Left lung (tissue), 10 donors: ENCODE data around the gene HGF. TPM values are rescaled to one million over a fixed set of nuclear protein-coding genes. Genes with fewer than 3 reads are reported as not detected.
A peak's percentile ranks its signal among the peaks of the same experiment; 100 is the strongest.
"Not testable (repeated sequence)": the region's sequence is repeated elsewhere in the genome, so short reads cannot be mapped to it uniquely, and the experiment has no call there.

Experiments
- ATAC-seq: fragments of 200-7000 bp; cut with Tn5 transposase; one replicate; pipeline ENCODE4 v1.9.1; 2020; ENCODE audit warnings: moderate library complexity
- DNase-seq, 4 donors: peaks; one replicate each; pipeline ENCODE4 v3.0.0-alpha.2; 2013 to 2020
- H3K27ac ChIP-seq, 2 donors: fragments of 200-600 bp; sonication (generic) in 1 of 2; one replicate each; pipeline versions ENCODE4 v1.5.0 to v1.8.0; 2020 to 2021
- H3K27me3 ChIP-seq, 2 donors: fragments of 200-600 bp; sonication (generic) in 1 of 2; one replicate each; pipeline versions ENCODE4 v1.5.0 to v1.8.0; 2020 to 2021
- H3K36me3 ChIP-seq, 2 donors: fragments of 200-600 bp; sonication (generic) in 1 of 2; one replicate each; pipeline versions ENCODE4 v1.5.0 to v1.8.0; 2020 to 2021
- H3K4me1 ChIP-seq, 2 donors: fragments of 200-600 bp; one replicate each; pipeline ENCODE4 v1.8.0; 2021
- H3K4me3 ChIP-seq, 2 donors: fragments of 200-600 bp; sonication (generic) in 1 of 2; one replicate each; pipeline versions ENCODE4 v1.5.0 to v1.8.0; 2020 to 2021; ENCODE audit warnings: mild to moderate bottlenecking in 1 of 2
- H3K9me3 ChIP-seq, 2 donors: fragments of 200-600 bp; sonication (generic) in 1 of 2; one replicate each; pipeline versions ENCODE4 v1.5.0 to v1.8.0; 2020 to 2021
- intact Hi-C, 2 donors: fragments of 100-400 bp; cut with DNase I; formaldehyde crosslinking; loops; one replicate each; pipeline versions ENCODE4 v1.11.2 to v1.14.2; 2022
- polyA plus RNA-seq, 6 donors: library from polyadenylated mRNA; unstranded; fragments of 120-200 nt; gene quantifications; one replicate each; pipeline ENCODE4 v1.2.1, GENCODE V29; 2013; ENCODE audit not compliant: insufficient read length in 6 of 6
- total RNA-seq, 2 donors: library from RNA; stranded (reverse); fragmentation: NEBNext Ultra II Directional; extraction: Animal tissue kit (Norgen Biotek cat#: 25700); gene quantifications; one replicate each; pipeline ENCODE4 v1.2.1, GENCODE V29; 2021
- TF ChIP-seq, protein P1 (sequence below), 2 donors: fragments of 200-600 bp; sonication (generic) in 1 of 2; IDR thresholded peaks; one replicate each; pipeline versions ENCODE4 v1.5.0 to v1.8.0; 2021; ENCODE audit warnings: antibody characterized with exemption in 2 of 2
- donor health status: DM: no; HTN: yes; CAD: no.
- donor health status: DM: no; HTN: no; CAD: no.

Gene HGF
- total and polyA plus RNA-seq, 8 donors = 21.0 to 42.0 (median 29.1) TPM

DNA sequence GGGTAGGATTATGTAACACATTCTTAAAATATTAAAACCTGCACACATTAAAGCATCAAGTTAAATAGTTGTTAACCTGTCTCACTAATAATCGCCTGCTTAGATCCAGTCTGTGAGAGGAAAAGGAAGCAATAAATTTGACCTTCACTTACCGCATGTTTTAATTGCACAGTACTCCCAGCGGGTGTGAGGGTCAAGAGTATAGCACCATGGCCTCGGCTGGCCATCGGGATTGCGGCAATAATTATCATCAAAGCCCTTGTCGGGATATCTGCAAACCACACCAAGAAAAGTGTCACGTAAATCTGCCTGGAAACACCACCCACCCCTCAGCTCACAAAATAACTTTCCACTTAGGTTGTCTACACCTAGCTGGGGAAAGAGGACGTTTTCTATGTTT lies 26.6 kb downstream of the HGF start:
- TF ChIP-seq, protein P1, sequence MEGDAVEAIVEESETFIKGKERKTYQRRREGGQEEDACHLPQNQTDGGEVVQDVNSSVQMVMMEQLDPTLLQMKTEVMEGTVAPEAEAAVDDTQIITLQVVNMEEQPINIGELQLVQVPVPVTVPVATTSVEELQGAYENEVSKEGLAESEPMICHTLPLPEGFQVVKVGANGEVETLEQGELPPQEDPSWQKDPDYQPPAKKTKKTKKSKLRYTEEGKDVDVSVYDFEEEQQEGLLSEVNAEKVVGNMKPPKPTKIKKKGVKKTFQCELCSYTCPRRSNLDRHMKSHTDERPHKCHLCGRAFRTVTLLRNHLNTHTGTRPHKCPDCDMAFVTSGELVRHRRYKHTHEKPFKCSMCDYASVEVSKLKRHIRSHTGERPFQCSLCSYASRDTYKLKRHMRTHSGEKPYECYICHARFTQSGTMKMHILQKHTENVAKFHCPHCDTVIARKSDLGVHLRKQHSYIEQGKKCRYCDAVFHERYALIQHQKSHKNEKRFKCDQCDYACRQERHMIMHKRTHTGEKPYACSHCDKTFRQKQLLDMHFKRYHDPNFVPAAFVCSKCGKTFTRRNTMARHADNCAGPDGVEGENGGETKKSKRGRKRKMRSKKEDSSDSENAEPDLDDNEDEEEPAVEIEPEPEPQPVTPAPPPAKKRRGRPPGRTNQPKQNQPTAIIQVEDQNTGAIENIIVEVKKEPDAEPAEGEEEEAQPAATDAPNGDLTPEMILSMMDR (IDR thresholded peaks at IDR 0.05) = no peak
- Histone ChIP-seq H3K4me1 (no peaks in the 10 kb centered on the region), H3K27me3 (no peaks in the 10 kb centered on the region), H3K27ac (no peak overlapping the region), H3K36me3 (peaks cover 0 to 7% of the 10 kb centered on the region in 2 donors), H3K9me3 (no peaks in the 10 kb centered on the region), H3K4me3 (no peak overlapping the region)
- intact Hi-C loops = no loop called here
- DNase-seq = no peak
- no peak for ATAC-seq

DNA sequence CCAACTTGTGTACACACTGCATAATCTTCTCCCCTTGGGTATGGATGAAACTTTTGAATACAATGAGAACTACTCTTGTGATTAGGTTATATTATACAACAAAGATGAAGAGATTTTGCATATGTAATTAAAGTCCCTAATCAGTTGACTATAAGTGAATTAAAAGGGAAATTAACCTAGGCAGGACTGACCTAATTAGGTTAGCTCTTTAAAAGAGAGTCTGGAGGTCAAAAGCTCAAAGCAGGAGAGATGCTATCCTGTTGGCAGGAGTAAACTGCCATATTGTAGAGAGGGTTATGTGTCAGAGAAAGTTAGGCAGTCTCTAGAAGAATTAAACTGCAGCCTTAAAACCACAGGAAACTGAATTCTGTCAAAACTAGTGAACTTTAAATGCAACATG lies 29.4 kb downstream of the HGF start:
- Histone ChIP-seq H3K4me1 (no peaks in the 10 kb centered on the region), H3K4me3 (no peak overlapping the region), H3K36me3 (peaks cover 0 to 7% of the 10 kb centered on the region in 2 donors), H3K27me3 (no peaks in the 10 kb centered on the region), H3K9me3 (no peaks in the 10 kb centered on the region), H3K27ac (no peak overlapping the region)
- ATAC-seq (no peak), DNase-seq (no peak)
- TF ChIP-seq, protein P1 (IDR thresholded peaks at IDR 0.05) = no peak
- intact Hi-C loops = no loop called here

DNA sequence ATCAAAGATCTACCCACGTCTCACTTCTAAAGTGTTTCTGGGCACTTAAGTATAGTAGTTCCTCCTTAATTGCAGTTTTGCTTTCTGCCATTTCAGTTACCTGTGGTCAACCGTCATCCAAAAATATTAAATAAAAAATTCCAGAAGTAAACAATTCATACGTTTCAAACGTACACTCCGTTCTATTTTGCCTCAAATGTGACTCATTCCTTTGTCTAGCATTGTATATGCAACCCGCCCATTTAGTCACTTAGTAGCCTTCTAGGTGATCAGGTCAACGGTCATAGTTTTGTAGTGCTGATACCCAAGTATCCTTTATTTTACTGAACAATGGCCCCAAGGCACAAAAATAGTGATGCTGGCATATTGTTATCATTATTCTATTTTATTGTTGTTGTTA lies 33.8 kb downstream of the HGF start:
- H3K9me3 ChIP-seq = no peaks in the 10 kb centered on the region
- no peaks in the 10 kb centered on the region for H3K4me1 ChIP-seq
- intact Hi-C loops = no loop called here
- no peak overlapping the region for H3K27ac ChIP-seq
- H3K36me3 ChIP-seq = no peaks in the 10 kb centered on the region
- H3K27me3 ChIP-seq = no peaks in the 10 kb centered on the region
- TF ChIP-seq, protein P1 (IDR thresholded peaks at IDR 0.05) = no peak
- DNase-seq (no peak), ATAC-seq (no peak)
- no peak overlapping the region for H3K4me3 ChIP-seq

DNA sequence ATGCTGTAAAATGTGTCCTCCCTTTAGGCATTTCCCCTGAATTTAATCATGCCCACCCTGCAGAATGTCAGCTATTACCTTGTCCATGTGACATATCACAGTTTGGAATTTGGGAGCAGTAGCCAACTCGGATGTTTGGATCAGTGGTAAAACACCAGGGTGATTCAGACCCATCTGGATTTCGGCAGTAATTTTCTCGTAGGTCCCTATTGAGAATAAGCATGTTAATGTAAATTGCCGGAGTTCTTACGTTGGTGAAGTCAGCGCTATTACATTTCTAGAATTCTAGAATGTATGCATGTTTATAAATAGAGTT lies 44.1 kb downstream of the HGF start:
- TF ChIP-seq, protein P1 (IDR thresholded peaks at IDR 0.05) = no peak
- no peak for DNase-seq
- ATAC-seq = no peak
- intact Hi-C loops = no loop called here
- H3K4me1 ChIP-seq = no peaks in the 10 kb centered on the region
- no peaks in the 10 kb centered on the region for H3K9me3 ChIP-seq
- H3K27me3 ChIP-seq = no peaks in the 10 kb centered on the region
- no peak overlapping the region for H3K27ac ChIP-seq
- H3K36me3 ChIP-seq = peaks cover 0 to 7% of the 10 kb centered on the region in 2 donors
- H3K4me3 ChIP-seq = no peak overlapping the region

DNA sequence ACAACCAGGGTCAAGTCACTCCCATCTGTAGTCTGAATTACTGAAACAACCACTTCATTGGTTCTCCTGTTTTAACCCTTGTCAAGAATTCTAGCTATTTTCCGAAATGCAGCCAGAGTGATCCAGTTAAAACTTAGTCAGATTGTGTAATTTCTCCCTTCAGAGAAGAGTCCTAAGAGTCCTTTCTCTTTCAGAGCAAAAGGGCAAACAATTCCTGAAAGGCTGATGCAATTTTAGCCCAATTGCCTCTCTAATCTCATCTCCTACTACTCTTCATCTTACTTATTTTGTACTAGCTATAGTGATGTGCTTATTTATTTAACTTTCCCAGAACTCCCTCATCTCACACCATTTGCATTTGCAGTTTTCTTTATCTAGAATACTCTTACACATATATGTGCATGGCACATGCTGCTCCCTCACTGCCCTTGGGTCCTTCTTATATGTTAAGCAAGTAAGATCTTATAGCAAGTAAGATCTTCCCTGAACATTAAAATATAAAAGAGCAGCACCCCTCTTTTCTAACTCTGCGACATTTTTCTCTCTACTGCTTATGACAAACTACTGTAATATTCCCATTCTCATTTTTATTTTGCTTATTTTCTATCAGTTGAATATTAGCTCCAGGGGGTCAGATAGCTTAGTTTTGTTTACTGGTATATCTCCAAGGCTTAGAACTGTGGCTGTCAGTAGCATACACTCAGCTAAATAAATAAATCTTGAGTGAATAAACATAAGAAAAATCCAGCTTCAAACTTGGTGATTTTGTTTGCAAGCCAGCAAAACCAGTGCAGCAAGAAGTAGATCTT lies 44.6 kb downstream of the HGF start:
- Histone ChIP-seq H3K27ac (no peak overlapping the region), H3K9me3 (no peaks in the 10 kb centered on the region), H3K4me1 (no peaks in the 10 kb centered on the region), H3K27me3 (no peaks in the 10 kb centered on the region), H3K36me3 (peaks cover 0 to 7% of the 10 kb centered on the region in 2 donors), H3K4me3 (no peak overlapping the region)
- ATAC-seq (no peak), DNase-seq (no peak)
- TF ChIP-seq, protein P1 (IDR thresholded peaks at IDR 0.05) = no peak
- intact Hi-C loops = no loop called here

DNA sequence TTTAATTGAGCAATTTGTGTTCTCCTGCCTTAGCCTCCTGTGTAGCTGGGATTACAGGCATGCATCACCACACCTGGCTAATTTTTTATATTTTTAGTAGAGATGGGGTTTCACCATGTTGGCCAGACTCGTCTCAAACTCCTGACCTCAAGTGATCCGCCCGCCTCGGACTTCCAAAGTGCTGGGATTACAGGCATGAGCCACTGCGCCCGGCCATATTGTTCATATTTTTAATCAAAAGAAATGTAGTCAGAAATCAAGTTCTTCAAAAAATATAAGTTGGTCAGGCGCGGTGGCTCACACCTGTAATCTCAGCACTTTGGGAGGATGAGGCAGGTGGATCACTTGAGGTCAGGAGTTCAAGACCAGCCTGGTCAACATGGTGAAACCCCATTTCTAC lies 47.6 kb downstream of the HGF start:
- intact Hi-C loops, H3K4me1 ChIP-seq, H3K27ac ChIP-seq, H3K27me3 ChIP-seq, H3K36me3 ChIP-seq, ATAC-seq, H3K9me3 ChIP-seq, H3K4me3 ChIP-seq: not testable (repeated sequence)
- peak in 1 of 4 donors; percentile 51 for DNase-seq
